Epidermal melanocyte (primary cell): ENCODE results near the gene RBMX.
A peak's percentile ranks its signal among the peaks of the same experiment; 100 is the strongest.

ENCODE experiments used
- DNase-seq: peaks from one replicate; pipeline ENCODE4 v3.0.0; 2011; ENCODE audit warnings: low spot score; ENCODE audit not compliant: insufficient read length

Gene RBMX

DNA sequence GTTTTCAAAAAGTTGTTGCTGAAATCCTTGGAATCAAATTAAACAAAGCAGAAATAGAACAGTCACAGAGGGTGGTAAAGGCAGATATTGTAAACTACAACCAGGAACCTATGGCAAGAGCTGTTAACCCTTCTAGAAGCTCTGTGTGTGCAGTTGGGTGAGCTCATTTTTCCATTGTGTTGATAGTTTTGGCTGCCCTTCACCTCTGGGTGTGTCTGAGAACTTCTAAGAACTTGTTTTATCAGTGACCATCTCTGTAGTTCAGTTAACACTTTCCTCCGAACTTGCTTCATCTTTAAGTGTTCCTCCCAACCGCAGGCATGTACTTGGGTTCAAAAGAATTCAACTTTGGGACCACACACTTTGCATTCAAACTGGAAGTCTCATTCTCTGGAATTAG is 32.7 kb downstream of the RBMX start:
- DNase-seq: no peak

DNA sequence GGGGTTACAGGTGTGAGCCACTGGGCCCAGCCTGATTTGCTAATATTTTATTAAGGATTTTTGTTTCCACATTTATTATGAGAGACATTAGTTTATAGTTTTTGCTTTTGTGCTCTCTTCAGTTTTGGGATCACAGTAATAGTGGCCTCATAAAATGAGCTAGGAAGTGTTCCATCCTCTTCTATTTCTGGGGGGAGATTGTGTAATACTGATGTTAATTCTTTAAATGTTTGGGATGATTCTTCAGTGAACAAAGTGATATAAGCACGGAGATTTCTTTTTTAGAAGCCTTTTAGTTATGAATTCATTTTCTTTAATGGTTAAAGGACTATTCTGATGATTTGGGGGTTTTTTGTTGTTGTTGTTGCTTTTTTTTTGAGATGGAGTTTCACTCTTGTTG is 41.3 kb downstream of the RBMX start:
- peak; percentile 19 for DNase-seq

DNA sequence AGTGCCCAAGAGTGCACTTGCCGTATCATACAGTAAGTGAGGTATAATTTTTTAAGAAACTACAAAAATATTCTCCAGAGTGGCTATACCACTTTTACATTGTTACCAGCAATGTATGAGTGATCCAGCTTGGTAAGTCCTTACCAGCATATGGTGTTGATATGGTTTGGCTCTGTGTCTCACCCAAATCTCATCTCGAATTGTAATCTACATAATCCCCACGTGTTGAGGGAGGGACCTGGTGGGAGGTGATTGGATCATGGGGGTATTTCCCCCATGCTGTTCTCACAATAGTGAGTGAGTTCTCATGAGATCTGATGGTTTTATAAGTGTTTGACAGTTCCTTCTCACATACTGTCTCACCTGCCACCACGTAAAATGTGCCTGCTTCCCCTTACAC is 44.8 kb downstream of the RBMX start:
- no peak for DNase-seq

DNA sequence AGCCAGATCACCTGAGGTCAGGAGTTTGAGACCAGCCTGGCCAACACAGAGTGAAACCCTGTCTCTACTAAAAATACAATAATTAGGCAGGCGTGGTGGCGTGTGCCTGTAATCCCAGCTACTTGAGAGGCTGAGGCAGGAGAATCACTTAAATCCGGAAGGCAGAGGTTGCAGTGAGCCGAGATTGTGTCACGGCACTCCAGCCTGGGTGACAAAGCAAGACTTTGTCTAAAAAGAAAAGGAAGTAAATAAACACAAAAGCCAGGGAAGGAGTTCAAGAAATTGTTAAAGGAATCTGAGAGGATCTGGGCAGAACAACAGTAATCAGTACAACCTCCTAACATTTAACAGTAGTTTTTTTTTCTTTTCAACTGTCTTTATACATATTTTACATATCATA is 51.1 kb downstream of the RBMX start:
- DNase-seq: no peak

DNA sequence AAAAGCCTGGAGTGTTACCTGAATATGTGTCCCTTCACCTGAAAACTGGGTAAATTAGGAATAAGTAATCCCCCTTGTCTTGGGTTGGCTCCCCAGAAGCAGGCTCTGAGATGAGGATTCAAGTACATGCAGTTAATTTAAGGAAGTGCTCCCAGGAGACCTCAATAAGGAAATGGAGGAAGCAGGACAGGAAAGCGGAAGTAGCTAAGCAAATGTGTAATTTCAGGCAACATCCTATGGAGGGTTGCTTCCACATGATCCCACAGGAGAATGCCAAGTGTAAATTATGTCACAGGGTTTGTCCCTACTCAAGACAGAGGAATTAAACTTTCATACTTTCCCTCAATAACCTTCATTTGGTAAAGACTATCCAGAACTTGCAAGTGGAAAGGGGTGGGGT is 51.7 kb downstream of the RBMX start:
- DNase-seq: no peak

DNA sequence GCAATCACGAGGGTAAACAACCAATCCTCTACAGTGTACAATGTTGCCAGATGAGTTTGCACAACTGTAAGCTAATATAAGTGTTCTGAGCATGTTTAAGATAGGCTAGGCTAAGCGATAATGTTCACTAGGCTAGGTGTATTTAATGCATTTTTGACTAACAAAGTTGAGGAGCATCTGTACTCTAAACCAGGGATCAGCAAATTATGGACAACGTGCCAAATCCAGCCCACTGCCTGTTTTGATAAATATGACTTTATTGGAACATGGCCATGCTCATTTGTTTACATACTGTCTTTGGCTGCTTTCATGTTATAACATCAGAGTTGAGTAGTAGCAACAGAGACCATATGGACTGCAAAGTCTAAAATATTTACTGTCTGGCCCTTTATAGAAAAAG is 53.5 kb downstream of the RBMX start:
- no peak for DNase-seq

DNA sequence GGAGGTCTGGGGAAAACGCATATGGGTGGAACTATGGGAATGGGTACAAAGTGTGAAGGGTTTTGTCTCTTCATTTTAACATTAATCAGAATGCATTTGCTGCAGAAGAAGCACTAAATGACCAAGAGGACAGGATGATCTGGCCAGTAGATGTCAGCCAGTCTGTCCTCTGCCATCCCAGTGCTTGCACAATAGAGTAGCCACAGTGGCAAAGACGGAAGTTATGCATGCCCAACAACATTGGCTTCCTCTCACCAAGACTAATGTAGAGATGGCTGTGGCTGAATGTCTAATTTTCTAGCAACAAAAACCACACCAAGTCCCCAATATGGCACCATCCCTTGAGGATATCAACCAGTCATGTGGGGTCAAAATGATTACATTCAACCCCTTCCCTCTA is 54.8 kb downstream of the RBMX start:
- no peak for DNase-seq
